A549 (cell line): Measurements from ENCODE around the gene MGAT5. TPM values are rescaled to one million over a fixed set of nuclear protein-coding genes. Genes with fewer than 3 reads are reported as not detected.

Experiments used
- ATAC-seq, 2 experiments: fragments of 200-7000 bp in 1 of 2; fragments of >200 bp in 1 of 2; cut with Nextera tagmentation in 1 of 2; cut with Tn5 transposase in 1 of 2; 3 replicates each; pipeline versions ENCODE4 v1.8.0 to v1.9.1; 2018 to 2020; ENCODE audit warnings: mild to moderate bottlenecking in 1 of 2, moderate library complexity in 1 of 2
- CTCF ChIA-PET: fragments of 300-600 bp; sonication (Branson Sonifier 250); formaldehyde crosslinking; extraction: SDS; loops from one replicate; lab custom pipeline; 2021; ENCODE audit warnings: antibody characterized with exemption, inconsistent platforms; lab: Yijun Ruan, JAX
- POLR2A ChIA-PET: fragments of 350-600 bp; formaldehyde crosslinking; extraction: SDS; loops from one replicate; lab custom pipeline; 2021; ENCODE audit warnings: antibody characterized with exemption, inconsistent platforms; lab: Yijun Ruan, JAX
- DNase-seq, 2 experiments: peaks; one replicate each; pipeline versions ENCODE4 v3.0.0 to v3.0.0-alpha.2; 2011 to 2016; ENCODE audit warnings: low read depth in 1 of 2, low spot score in 1 of 2
- FAIRE-seq: peaks from 2 replicates; lab custom pipeline; 2011; peaks lifted over from hg19 to GRCh38; lab: Jason Lieb, UNC
- H3K27ac ChIP-seq, 2 experiments: fragments of >200 bp; sonication (Bioruptor Twin); formaldehyde crosslinking; 3 replicates each; pipeline ENCODE4 v1.5.1; 2016 to 2017
- H3K4me1 ChIP-seq: fragments of >200 bp; sonication (Bioruptor Twin); formaldehyde crosslinking; 3 replicates; pipeline ENCODE4 v1.6.1; 2016
- H3K4me2 ChIP-seq: fragments of >200 bp; sonication (Bioruptor Twin); formaldehyde crosslinking; 3 replicates; pipeline ENCODE4 v1.6.1; 2016
- H3K4me3 ChIP-seq: fragments of >200 bp; sonication (Bioruptor Twin); formaldehyde crosslinking; 3 replicates; pipeline ENCODE4 v1.5.1; 2016
- H3K9me3 ChIP-seq: fragments of >200 bp; sonication (Bioruptor Twin); formaldehyde crosslinking; 3 replicates; pipeline ENCODE4 v1.6.1; 2016
- BHLHE40 ChIP-seq: IDR thresholded peaks from 2 replicates; pipeline ENCODE4 v1.6.1; 2012; ENCODE audit warnings: low read depth, low read length, inconsistent platforms
- CBX8 ChIP-seq: fragments of 200-600 bp; sonication (generic); IDR thresholded peaks from 2 replicates; pipeline ENCODE4 v1.6.1; 2016
- CEBPB ChIP-seq, 2 experiments: fragments of >200 bp in 1 of 2; sonication (Bioruptor Twin) in 1 of 2; formaldehyde crosslinking in 1 of 2; IDR thresholded peaks; 2 replicates each; pipeline ENCODE4 v1.6.1; 2012 to 2016
- CHD2 ChIP-seq: fragments of 150-350 bp; IDR thresholded peaks from 2 replicates; pipeline ENCODE4 v1.6.1; 2014; ENCODE audit warnings: low read length; ENCODE audit not compliant: partially characterized antibody
- CHD4 ChIP-seq: fragments of 200-600 bp; sonication (generic); IDR thresholded peaks from 2 replicates; pipeline ENCODE4 v1.6.1; 2016; ENCODE audit warnings: antibody characterized with exemption, mild to moderate bottlenecking, borderline replicate concordance
- E2F6 ChIP-seq: IDR thresholded peaks from 2 replicates; pipeline ENCODE4 v1.6.1; 2012; ENCODE audit warnings: low read depth, borderline replicate concordance
- EHF ChIP-seq: fragments of 250-450 bp; sonication (Bioruptor Pico); IDR thresholded peaks from 2 replicates; pipeline ENCODE4 v1.5.0; 2020; ENCODE audit warnings: mild to moderate bottlenecking
- FOSL2 ChIP-seq, 2 experiments: fragments of 450-650 bp in 1 of 2; fragments of >200 bp in 1 of 2; sonication (Bioruptor Twin) in 1 of 2; formaldehyde crosslinking; IDR thresholded peaks; 2 replicates each; pipeline versions ENCODE4 v1.5.0 to v1.6.1; 2016 to 2020; ENCODE audit warnings: mild to moderate bottlenecking in 1 of 2, moderate library complexity in 1 of 2
- HOXA7 ChIP-seq: fragments of 250-450 bp; sonication (Bioruptor Pico); IDR thresholded peaks from 2 replicates; pipeline ENCODE4 v1.5.0; 2020; ENCODE audit warnings: mild to moderate bottlenecking, moderate library complexity
- HOXB5 ChIP-seq: fragments of 250-450 bp; sonication (Bioruptor Pico); IDR thresholded peaks from 2 replicates; pipeline ENCODE4 v1.5.0; 2020; ENCODE audit warnings: mild to moderate bottlenecking, moderate library complexity
- JUN ChIP-seq, 2 experiments: fragments of >200 bp; sonication (Bioruptor Twin); formaldehyde crosslinking; IDR thresholded peaks; 2 replicates in 1 of 2; 3 replicates in 1 of 2; pipeline ENCODE4 v1.6.1; 2016 to 2017
- JUNB ChIP-seq: fragments of >200 bp; sonication (Bioruptor Twin); formaldehyde crosslinking; IDR thresholded peaks from 2 replicates; pipeline ENCODE4 v1.6.1; 2016
- KDM1A ChIP-seq: fragments of 200-600 bp; sonication (generic); IDR thresholded peaks from 2 replicates; pipeline ENCODE4 v1.6.1; 2016; ENCODE audit warnings: low read depth, mild to moderate bottlenecking
- MAFK ChIP-seq: fragments of 450-650 bp; IDR thresholded peaks from 2 replicates; pipeline ENCODE4 v1.6.1; 2014; ENCODE audit not compliant: partially characterized antibody
- MYC ChIP-seq: IDR thresholded peaks from 2 replicates; pipeline ENCODE4 v1.6.1; 2012; ENCODE audit warnings: mild to moderate bottlenecking, inconsistent platforms, low read length, improper control_type of control experiment, borderline replicate concordance
- NFE2L2 ChIP-seq: fragments of 150-350 bp; conservative IDR thresholded peaks from 2 replicates; pipeline ENCODE4 v1.6.1; 2014; ENCODE audit warnings: low read length
- NPAS2 ChIP-seq: fragments of 250-450 bp; sonication (Bioruptor Pico); IDR thresholded peaks from 2 replicates; pipeline ENCODE4 v1.8.0; 2022; ENCODE audit warnings: mild to moderate bottlenecking, moderate library complexity, borderline replicate concordance
- POLR2AphosphoS2 ChIP-seq: conservative IDR thresholded peaks from 2 replicates; pipeline ENCODE4 v1.6.1; 2012; ENCODE audit warnings: low read length, improper control_type of control experiment, inconsistent platforms
- RCOR1 ChIP-seq: fragments of 150-350 bp; IDR thresholded peaks from 2 replicates; pipeline ENCODE4 v1.6.1; 2014; ENCODE audit warnings: antibody characterized with exemption, low read length, low read depth
- RFX5 ChIP-seq: fragments of 450-650 bp; IDR thresholded peaks from 2 replicates; pipeline ENCODE4 v1.7.1; 2014; ENCODE audit warnings: antibody characterized with exemption, mild to moderate bottlenecking, moderate library complexity
- SMC3 ChIP-seq: fragments of >200 bp; sonication (Bioruptor Twin); formaldehyde crosslinking; IDR thresholded peaks from 3 replicates; pipeline ENCODE4 v1.6.1; 2018; ENCODE audit warnings: inconsistent platforms
- ZC3H11A ChIP-seq: fragments of 450-650 bp; IDR thresholded peaks from 2 replicates; pipeline ENCODE4 v1.6.1; 2014; ENCODE audit warnings: antibody characterized with exemption, mild to moderate bottlenecking
- ZNF302 ChIP-seq: fragments of 250-450 bp; sonication (Bioruptor Pico); IDR thresholded peaks from 2 replicates; pipeline ENCODE4 v1.9.0; 2021; ENCODE audit warnings: inconsistent platforms, mild to moderate bottlenecking, moderate library complexity
- ZSCAN20 ChIP-seq: fragments of 250-450 bp; sonication (Bioruptor Pico); IDR thresholded peaks from 2 replicates; pipeline ENCODE4 v1.8.0; 2022; ENCODE audit warnings: mild to moderate bottlenecking, moderate library complexity
- WGBS: methylation state at CpG from one replicate; pipeline ENCODE4 v1.1.6; 2017; ENCODE audit errors: missing lambda C conversion rate; 5-methylcytosine and 5-hydroxymethylcytosine counted together
- polyA plus RNA-seq, 4 experiments: library from polyadenylated mRNA; depleted of rRNA in 3 of 4; stranded (reverse); fragments of >200 nt; fragmentation: RNase III in 1 of 4; extraction: RNeasy Plus Mini Kit Qiagen cat#74134 plus additional on column Dnase treatment in 1 of 4; gene quantifications; 2 replicates in 3 of 4; 3 replicates in 1 of 4; pipeline ENCODE4 v1.2.3, GENCODE V29; 2011 to 2017
- TF ChIP-seq, protein P1 (sequence below): fragments of >200 bp; sonication (Bioruptor Twin); formaldehyde crosslinking; IDR thresholded peaks from 2 replicates; pipeline ENCODE4 v1.6.1; 2016
- TF ChIP-seq, protein P2 (sequence below): fragments of 250-450 bp; sonication (Bioruptor Pico); IDR thresholded peaks from 2 replicates; pipeline ENCODE4 v1.5.0; 2021; ENCODE audit warnings: mild to moderate bottlenecking, moderate library complexity, borderline replicate concordance
- TF ChIP-seq, protein P3 (sequence below): fragments of 200-600 bp; sonication (generic); IDR thresholded peaks from 2 replicates; pipeline ENCODE4 v1.6.1; 2016; ENCODE audit warnings: antibody characterized with exemption, mild to moderate bottlenecking, moderate library complexity

The MGAT5 gene
- polyA plus RNA-seq, 2 of the 4 experiments (the other 2 are of a cell fraction), result 13.2 to 17.1 TPM

DNA sequence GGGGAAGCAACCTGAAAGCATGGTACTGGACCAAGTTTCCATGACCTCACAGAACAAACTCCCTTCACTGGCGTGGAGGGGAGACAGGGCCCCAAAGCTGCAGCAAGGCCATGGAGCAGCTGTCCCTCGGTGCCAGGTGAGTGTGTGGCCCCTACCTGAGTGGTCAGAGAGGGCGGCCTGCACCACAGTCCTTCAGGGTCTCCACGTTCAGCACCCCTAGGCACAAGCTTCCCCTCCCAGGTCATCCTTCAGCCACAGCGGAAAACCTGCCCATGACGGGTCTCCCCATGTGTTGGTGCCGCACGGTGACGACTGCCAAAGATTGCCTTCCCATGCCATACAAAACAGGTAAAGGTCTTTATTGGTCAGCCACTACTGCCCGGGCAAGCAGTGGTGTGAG is 201.6 kb downstream of the MGAT5 start:
- no peak overlapping the region for H3K27ac ChIP-seq
- TF ChIP-seq CEBPB (IDR thresholded peaks at IDR 0.05) (no peak), ZNF302 (CRISPR knock-in tag) (no peak), KDM1A (no peak), FOSL2 (IDR thresholded peaks at IDR 0.05) (no peak), FOSL2 (CRISPR knock-in tag; IDR thresholded peaks at IDR 0.05) (no peak), SMC3 (no peak), CHD4 (no peak), E2F6 (no peak), NFE2L2 (no peak), RCOR1 (no peak), BHLHE40 (no peak), EHF (CRISPR knock-in tag) (no peak)
- TF ChIP-seq, protein P1, sequence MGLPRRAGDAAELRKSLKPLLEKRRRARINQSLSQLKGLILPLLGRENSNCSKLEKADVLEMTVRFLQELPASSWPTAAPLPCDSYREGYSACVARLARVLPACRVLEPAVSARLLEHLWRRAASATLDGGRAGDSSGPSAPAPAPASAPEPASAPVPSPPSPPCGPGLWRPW, result no peak
- TF ChIP-seq, all 56 proteins: peak for 0
- FAIRE-seq, result no peak
- DNase-seq, result no peak
- H3K4me1 ChIP-seq, result no peaks in the 10 kb centered on the region
- 87% methylated on average over 10 of the region's 10 CpGs for WGBS
- POLR2A ChIA-PET, result no interaction called here
- H3K4me2 ChIP-seq, result no peak overlapping the region
- CTCF ChIA-PET, result interaction anchor here (1.3 to 6.8 kb wide), 2 partner anchors 10 to 337 kb away, joined by 3 to 45 read pairs; no protein-coding TSS in a partner anchor
- no peak for ATAC-seq
- no peaks in the 10 kb centered on the region for H3K9me3 ChIP-seq
- no peak overlapping the region for H3K4me3 ChIP-seq

DNA sequence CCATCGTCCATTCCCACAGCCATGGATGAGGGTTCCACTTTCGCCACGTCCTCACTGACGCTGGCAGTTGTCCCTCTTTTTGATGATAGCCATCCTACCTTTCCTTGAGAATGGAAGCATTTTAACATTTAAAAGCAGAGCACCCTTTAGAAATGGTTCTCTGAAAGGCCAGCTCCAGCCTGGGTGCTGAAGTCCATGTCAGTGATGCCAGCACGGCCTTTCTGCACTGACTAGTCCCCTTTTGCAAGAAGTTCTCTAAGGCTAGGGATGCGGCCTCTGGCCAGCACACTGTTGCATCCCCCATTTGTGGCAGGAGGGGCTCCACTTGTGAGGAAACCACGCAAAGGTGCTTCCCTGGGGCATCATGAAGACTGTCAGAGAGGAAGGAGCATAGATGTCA is 203.5 kb downstream of the MGAT5 start:
- H3K27ac ChIP-seq, result no peak overlapping the region
- 83% methylated on average over 6 of the region's 7 CpGs for WGBS
- no peak for ATAC-seq
- CTCF ChIA-PET, result no interaction called here
- no peak for FAIRE-seq
- no peaks in the 10 kb centered on the region for H3K9me3 ChIP-seq
- H3K4me3 ChIP-seq, result no peak overlapping the region
- H3K4me2 ChIP-seq, result no peak overlapping the region
- TF ChIP-seq ZC3H11A (no peak), RFX5 (no peak), HOXB5 (CRISPR knock-in tag) (no peak), JUNB (no peak), NPAS2 (no peak), JUN (IDR thresholded peaks at IDR 0.05) (no peak), MYC (no peak), ZSCAN20 (CRISPR knock-in tag) (no peak), HOXA7 (CRISPR knock-in tag) (no peak), MAFK (no peak), CBX8 (no peak), SMC3 (no peak), NFE2L2 (no peak), POLR2AphosphoS2 (no peak), CHD2 (no peak)
- TF ChIP-seq, protein P2, sequence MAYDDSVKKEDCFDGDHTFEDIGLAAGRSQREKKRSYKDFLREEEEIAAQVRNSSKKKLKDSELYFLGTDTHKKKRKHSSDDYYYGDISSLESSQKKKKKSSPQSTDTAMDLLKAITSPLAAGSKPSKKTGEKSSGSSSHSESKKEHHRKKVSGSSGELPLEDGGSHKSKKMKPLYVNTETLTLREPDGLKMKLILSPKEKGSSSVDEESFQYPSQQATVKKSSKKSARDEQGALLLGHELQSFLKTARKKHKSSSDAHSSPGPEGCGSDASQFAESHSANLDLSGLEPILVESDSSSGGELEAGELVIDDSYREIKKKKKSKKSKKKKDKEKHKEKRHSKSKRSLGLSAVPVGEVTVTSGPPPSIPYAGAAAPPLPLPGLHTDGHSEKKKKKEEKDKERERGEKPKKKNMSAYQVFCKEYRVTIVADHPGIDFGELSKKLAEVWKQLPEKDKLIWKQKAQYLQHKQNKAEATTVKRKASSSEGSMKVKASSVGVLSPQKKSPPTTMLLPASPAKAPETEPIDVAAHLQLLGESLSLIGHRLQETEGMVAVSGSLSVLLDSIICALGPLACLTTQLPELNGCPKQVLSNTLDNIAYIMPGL (CRISPR knock-in tag), result no peak
- TF ChIP-seq, protein P3, sequence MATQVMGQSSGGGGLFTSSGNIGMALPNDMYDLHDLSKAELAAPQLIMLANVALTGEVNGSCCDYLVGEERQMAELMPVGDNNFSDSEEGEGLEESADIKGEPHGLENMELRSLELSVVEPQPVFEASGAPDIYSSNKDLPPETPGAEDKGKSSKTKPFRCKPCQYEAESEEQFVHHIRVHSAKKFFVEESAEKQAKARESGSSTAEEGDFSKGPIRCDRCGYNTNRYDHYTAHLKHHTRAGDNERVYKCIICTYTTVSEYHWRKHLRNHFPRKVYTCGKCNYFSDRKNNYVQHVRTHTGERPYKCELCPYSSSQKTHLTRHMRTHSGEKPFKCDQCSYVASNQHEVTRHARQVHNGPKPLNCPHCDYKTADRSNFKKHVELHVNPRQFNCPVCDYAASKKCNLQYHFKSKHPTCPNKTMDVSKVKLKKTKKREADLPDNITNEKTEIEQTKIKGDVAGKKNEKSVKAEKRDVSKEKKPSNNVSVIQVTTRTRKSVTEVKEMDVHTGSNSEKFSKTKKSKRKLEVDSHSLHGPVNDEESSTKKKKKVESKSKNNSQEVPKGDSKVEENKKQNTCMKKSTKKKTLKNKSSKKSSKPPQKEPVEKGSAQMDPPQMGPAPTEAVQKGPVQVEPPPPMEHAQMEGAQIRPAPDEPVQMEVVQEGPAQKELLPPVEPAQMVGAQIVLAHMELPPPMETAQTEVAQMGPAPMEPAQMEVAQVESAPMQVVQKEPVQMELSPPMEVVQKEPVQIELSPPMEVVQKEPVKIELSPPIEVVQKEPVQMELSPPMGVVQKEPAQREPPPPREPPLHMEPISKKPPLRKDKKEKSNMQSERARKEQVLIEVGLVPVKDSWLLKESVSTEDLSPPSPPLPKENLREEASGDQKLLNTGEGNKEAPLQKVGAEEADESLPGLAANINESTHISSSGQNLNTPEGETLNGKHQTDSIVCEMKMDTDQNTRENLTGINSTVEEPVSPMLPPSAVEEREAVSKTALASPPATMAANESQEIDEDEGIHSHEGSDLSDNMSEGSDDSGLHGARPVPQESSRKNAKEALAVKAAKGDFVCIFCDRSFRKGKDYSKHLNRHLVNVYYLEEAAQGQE, result no peak
- TF ChIP-seq, all 56 proteins: peak for 0
- POLR2A ChIA-PET, result no interaction called here
- no peak for DNase-seq
- H3K4me1 ChIP-seq, result no peaks in the 10 kb centered on the region
